ENCODE data around the gene RECQL5. TPM values are rescaled to one million over a fixed set of nuclear protein-coding genes. Genes with fewer than 3 reads are reported as not detected.

The RECQL5 gene
- total RNA-seq, 4 donors from 2014 or later: 25.1 to 82.8 (median 34.0) TPM

DNA sequence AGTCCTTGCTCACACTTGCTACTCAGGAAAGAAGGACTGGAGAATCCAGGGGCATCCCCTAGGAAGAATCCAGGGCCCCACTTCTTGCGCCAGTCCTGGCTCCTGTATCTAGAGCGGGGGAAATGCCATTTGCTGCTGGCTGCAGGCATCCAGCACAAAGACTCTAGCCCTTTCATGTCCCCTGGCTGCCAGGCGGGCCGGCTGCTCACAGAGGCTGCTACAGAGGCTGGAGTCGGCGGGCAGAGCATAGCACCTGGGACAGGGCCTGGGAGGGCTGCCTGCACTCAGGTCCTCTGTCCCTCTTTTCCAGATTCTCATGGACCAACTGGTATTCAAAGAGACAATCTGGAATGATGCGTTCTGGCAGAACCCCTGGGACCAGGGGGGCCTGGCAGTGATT, 19.9 kb downstream of the RECQL5 start:
- Histone ChIP-seq H3K27ac (peak overlapping the region in 2 of 4 donors; percentile 85 to 89), H3K4me3 (no peak overlapping the region), H3K9me3 (no peaks in the 10 kb centered on the region), H3K36me3 (peaks cover 0 to 63% (median 6%) of the 10 kb centered on the region in 3 donors), H3K27me3 (no peaks in the 10 kb centered on the region), H3K4me1 (peaks cover 18 to 47% (median 21%) of the 10 kb centered on the region in 3 donors)
- DNase-seq: no peak
- intact Hi-C loops (cut with DNase I): no loop called here
- WGBS, 2 donors: 94 to 100% methylated on average over 1 to 3 of the region's 7 CpGs
- TF ChIP-seq POLR2A (IDR thresholded peaks at IDR 0.05): no peak
- TF ChIP-seq, protein P1, sequence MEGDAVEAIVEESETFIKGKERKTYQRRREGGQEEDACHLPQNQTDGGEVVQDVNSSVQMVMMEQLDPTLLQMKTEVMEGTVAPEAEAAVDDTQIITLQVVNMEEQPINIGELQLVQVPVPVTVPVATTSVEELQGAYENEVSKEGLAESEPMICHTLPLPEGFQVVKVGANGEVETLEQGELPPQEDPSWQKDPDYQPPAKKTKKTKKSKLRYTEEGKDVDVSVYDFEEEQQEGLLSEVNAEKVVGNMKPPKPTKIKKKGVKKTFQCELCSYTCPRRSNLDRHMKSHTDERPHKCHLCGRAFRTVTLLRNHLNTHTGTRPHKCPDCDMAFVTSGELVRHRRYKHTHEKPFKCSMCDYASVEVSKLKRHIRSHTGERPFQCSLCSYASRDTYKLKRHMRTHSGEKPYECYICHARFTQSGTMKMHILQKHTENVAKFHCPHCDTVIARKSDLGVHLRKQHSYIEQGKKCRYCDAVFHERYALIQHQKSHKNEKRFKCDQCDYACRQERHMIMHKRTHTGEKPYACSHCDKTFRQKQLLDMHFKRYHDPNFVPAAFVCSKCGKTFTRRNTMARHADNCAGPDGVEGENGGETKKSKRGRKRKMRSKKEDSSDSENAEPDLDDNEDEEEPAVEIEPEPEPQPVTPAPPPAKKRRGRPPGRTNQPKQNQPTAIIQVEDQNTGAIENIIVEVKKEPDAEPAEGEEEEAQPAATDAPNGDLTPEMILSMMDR (IDR thresholded peaks at IDR 0.05): no peak

DNA sequence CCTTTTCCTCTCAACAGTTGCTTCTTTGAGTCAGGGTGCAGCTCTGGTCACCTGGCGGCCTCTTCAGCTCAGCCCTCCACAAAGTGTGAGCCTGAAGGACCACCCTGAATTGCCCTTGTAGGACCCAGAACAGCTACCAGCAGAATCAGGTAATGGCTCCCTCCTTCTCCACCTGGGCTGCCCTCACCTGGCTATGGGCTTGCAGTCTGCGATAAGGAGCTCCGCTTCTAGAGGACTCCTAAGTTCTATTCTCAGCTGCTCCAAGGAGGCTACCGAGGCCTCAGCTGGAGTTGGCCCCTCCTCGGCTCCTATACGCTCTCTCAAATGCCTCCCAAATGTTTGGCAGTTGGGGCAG, 20.3 kb downstream of the RECQL5 start:
- H3K4me1 ChIP-seq: peaks cover 18 to 52% (median 25%) of the 10 kb centered on the region in 3 donors
- WGBS, 2 donors: 96 to 100% methylated on average over 1 to 4 of the region's 6 CpGs
- H3K27ac ChIP-seq: peak overlapping the region in 3 of 4 donors; percentile 71 to 89 (median 85)
- H3K9me3 ChIP-seq: no peaks in the 10 kb centered on the region
- H3K36me3 ChIP-seq: peaks cover 0 to 58% (median 5%) of the 10 kb centered on the region in 3 donors
- intact Hi-C loops (cut with DNase I): no loop called here
- no peak for DNase-seq
- H3K4me3 ChIP-seq: no peak overlapping the region
- TF ChIP-seq, protein P1 (IDR thresholded peaks at IDR 0.05): no peak
- no peak for TF ChIP-seq POLR2A (IDR thresholded peaks at IDR 0.05)
- no peaks in the 10 kb centered on the region for H3K27me3 ChIP-seq

- no peak for TF ChIP-seq POLR2A (IDR thresholded peaks at IDR 0.05)
- TF ChIP-seq, protein P1 (IDR thresholded peaks at IDR 0.05): no peak
- H3K9me3 ChIP-seq: no peaks in the 10 kb centered on the region
- intact Hi-C loops (cut with DNase I): no loop called here
- H3K4me1 ChIP-seq: peaks cover 18 to 57% (median 25%) of the 10 kb centered on the region in 3 donors
- H3K27ac ChIP-seq: peak overlapping the region; percentile 71 to 89 (median 81)
- no peak overlapping the region for H3K4me3 ChIP-seq
- peaks cover 0 to 56% (median 5%) of the 10 kb centered on the region in 3 donors for H3K36me3 ChIP-seq
- H3K27me3 ChIP-seq: no peaks in the 10 kb centered on the region
- 87 to 100% methylated on average over 5 to 6 of the region's 17 CpGs for WGBS, 2 donors
- DNase-seq: no peak
Observed at GRCh38 chr17:75645889-75646637, 20.9 kb downstream of the RECQL5 start.

DNA sequence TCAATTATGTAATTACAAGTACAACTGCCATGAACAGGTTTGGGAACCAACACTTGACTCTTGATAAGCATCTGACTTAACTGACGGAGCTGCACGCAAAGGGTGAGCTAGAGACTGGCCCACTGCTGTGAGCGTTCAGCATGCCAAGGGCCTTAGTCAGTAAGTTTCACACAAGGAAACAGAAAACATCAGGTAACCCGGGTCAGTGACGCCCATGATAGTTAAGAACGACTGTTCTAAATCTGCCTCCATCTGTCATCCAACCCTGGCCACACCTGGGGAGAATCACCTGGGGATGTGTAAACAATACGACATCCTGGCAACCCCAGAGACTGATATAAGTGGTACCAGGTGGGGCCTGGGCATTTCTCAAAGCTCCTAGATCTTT, 21.5 kb downstream of the RECQL5 start:
- H3K27me3 ChIP-seq: no peaks in the 10 kb centered on the region
- 48 to 67% methylated on average over 3 to 7 of the region's 7 CpGs for WGBS, 2 donors
- H3K4me1 ChIP-seq: peaks cover 18 to 63% (median 25%) of the 10 kb centered on the region in 3 donors
- no peak overlapping the region for H3K4me3 ChIP-seq
- DNase-seq: no peak
- H3K36me3 ChIP-seq: peaks cover 0 to 56% (median 5%) of the 10 kb centered on the region in 3 donors
- intact Hi-C loops (cut with DNase I): no loop called here
- H3K9me3 ChIP-seq: no peaks in the 10 kb centered on the region
- no peak for TF ChIP-seq POLR2A (IDR thresholded peaks at IDR 0.05)
- TF ChIP-seq, protein P1 (IDR thresholded peaks at IDR 0.05): no peak
- H3K27ac ChIP-seq: peak overlapping the region; percentile 71 to 89 (median 81)

- Histone ChIP-seq H3K27ac (peak overlapping the region; percentile 77 to 89 (median 84)), H3K9me3 (no peaks in the 10 kb centered on the region), H3K27me3 (no peaks in the 10 kb centered on the region), H3K36me3 (peaks cover 0 to 44% (median 0%) of the 10 kb centered on the region in 3 donors), H3K4me1 (peaks cover 18 to 81% (median 29%) of the 10 kb centered on the region in 3 donors), H3K4me3 (no peak overlapping the region)
- TF ChIP-seq POLR2A (IDR thresholded peaks at IDR 0.05): no peak
- TF ChIP-seq, protein P1 (IDR thresholded peaks at IDR 0.05): no peak
- WGBS, 2 donors: 73% methylated on average over 3 of the region's 7 CpGs; no CpG with 5 or more reads in 1 of the 2 donors
- intact Hi-C loops (cut with DNase I): no loop called here
- DNase-seq: no peak
Observed at GRCh38 chr17:75643643-75644017, 23.3 kb downstream of the RECQL5 start.
